ENCODE results near the gene ZFYVE16. TPM values are rescaled to one million over a fixed set of nuclear protein-coding genes. Genes with fewer than 3 reads are reported as not detected.
"Not testable (repeated sequence)": the region's sequence is repeated elsewhere in the genome, so short reads cannot be mapped to it uniquely, and the experiment has no call there.

Gene ZFYVE16
- total RNA-seq, 1 donor = 28.1 TPM

GRCh38 chr5:80372780-80373179 is 35.1 kb upstream of the ZFYVE16 start:
- TF ChIP-seq CTCF (IDR thresholded peaks at IDR 0.05; ENCODE audit: insufficient read depth, low read length) = no peak
- no peak overlapping the region for H3K4me3 ChIP-seq (ENCODE audit: low read depth, low read length)
- DNase-seq (ENCODE audit: low read depth) = no peak

GRCh38 chr5:80374188-80374587 is 33.7 kb upstream of the ZFYVE16 start:
- no peak for TF ChIP-seq CTCF (IDR thresholded peaks at IDR 0.05; ENCODE audit: insufficient read depth, low read length)
- no peak overlapping the region for H3K4me3 ChIP-seq (ENCODE audit: low read depth, low read length)
- DNase-seq (ENCODE audit: low read depth) = no peak

GRCh38 chr5:80376557-80376956 is 31.3 kb upstream of the ZFYVE16 start:
- no peak overlapping the region for H3K4me3 ChIP-seq (ENCODE audit: low read depth, low read length)
- TF ChIP-seq CTCF (IDR thresholded peaks at IDR 0.05; ENCODE audit: insufficient read depth, low read length) = no peak
- no peak for DNase-seq (ENCODE audit: low read depth)

- TF ChIP-seq CTCF (IDR thresholded peaks at IDR 0.05; ENCODE audit: insufficient read depth, low read length) = no peak
- no peak overlapping the region for H3K4me3 ChIP-seq (ENCODE audit: low read depth, low read length)
Measured at GRCh38 chr5:80382488-80382887, 25.4 kb upstream of the ZFYVE16 start.

GRCh38 chr5:80387063-80387768 is 20.6 kb upstream of the ZFYVE16 start:
- H3K4me3 ChIP-seq (ENCODE audit: low read depth, low read length) = no peak overlapping the region
- no peak for DNase-seq (ENCODE audit: low read depth)
- no peak for TF ChIP-seq CTCF (IDR thresholded peaks at IDR 0.05; ENCODE audit: insufficient read depth, low read length)

More at GRCh38 chr5:80382488-80382887, 25.4 kb upstream of the ZFYVE16 start:
- no peak for DNase-seq (ENCODE audit: low read depth)

- no peak for DNase-seq (ENCODE audit: low read depth)
- no peak overlapping the region for H3K4me3 ChIP-seq (ENCODE audit: low read depth, low read length)
- TF ChIP-seq CTCF (IDR thresholded peaks at IDR 0.05; ENCODE audit: insufficient read depth, low read length) = no peak
Measured at GRCh38 chr5:80389580-80389979, 18.3 kb upstream of the ZFYVE16 start.

- DNase-seq (ENCODE audit: low read depth); H3K4me3 ChIP-seq (ENCODE audit: low read depth, low read length): not testable (repeated sequence)
Measured at GRCh38 chr5:80390413-80390812, 17.5 kb upstream of the ZFYVE16 start.

- not testable (repeated sequence) for H3K4me3 ChIP-seq (ENCODE audit: low read depth, low read length); DNase-seq (ENCODE audit: low read depth)
Measured at GRCh38 chr5:80391267-80391666, 16.6 kb upstream of the ZFYVE16 start.
